Astrocyte (in vitro differentiated cells and primary cell): ENCODE measurements around the gene PIK3IP1. TPM values are rescaled to one million over a fixed set of nuclear protein-coding genes. Genes with fewer than 3 reads are reported as not detected.

Experiments used
- DNase-seq: peaks from one replicate; pipeline ENCODE4 v3.0.0-alpha.2; 2010; ENCODE audit warnings: low read depth
- FAIRE-seq: peaks from 2 replicates; lab custom pipeline; 2011; peaks lifted over from hg19 to GRCh38; lab: Jason Lieb, UNC
- H2AFZ ChIP-seq: 2 replicates; pipeline ENCODE4 v1.6.0; 2012; ENCODE audit warnings: low read depth, low read length, inconsistent platforms
- H3K27ac ChIP-seq: 2 replicates; pipeline ENCODE4 v1.5.1; 2011; ENCODE audit warnings: low read depth, low read length, inconsistent platforms
- H3K27me3 ChIP-seq: 2 replicates; pipeline ENCODE4 v1.6.0; 2011; ENCODE audit warnings: low read length, inconsistent platforms; ENCODE audit not compliant: insufficient read depth
- H3K36me3 ChIP-seq: 2 replicates; pipeline ENCODE4 v1.5.1; 2011; ENCODE audit warnings: low read length, inconsistent platforms; ENCODE audit not compliant: insufficient read depth
- H3K4me1 ChIP-seq: 2 replicates; pipeline ENCODE4 v1.5.1; 2011; ENCODE audit warnings: low read length, inconsistent platforms; ENCODE audit not compliant: insufficient read depth
- H3K4me2 ChIP-seq: 2 replicates; pipeline ENCODE4 v1.6.0; 2012; ENCODE audit warnings: low read length, inconsistent platforms
- H3K4me3 ChIP-seq: 2 replicates; pipeline ENCODE4 v1.5.1; 2011; ENCODE audit warnings: low read depth, mild to moderate bottlenecking, low read length, inconsistent platforms; ENCODE audit not compliant: insufficient read depth
- H3K79me2 ChIP-seq: 2 replicates; pipeline ENCODE4 v1.6.0; 2012; ENCODE audit warnings: mild to moderate bottlenecking, low read length, inconsistent platforms; ENCODE audit not compliant: insufficient read depth
- H3K9ac ChIP-seq: 2 replicates; pipeline ENCODE4 v1.6.0; 2012; ENCODE audit warnings: mild to moderate bottlenecking, low read length, inconsistent platforms
- H3K9me3 ChIP-seq: 2 replicates; pipeline ENCODE4 v1.5.1; 2012; ENCODE audit warnings: low read depth, mild to moderate bottlenecking, low read length, inconsistent platforms; ENCODE audit not compliant: insufficient read depth
- H4K20me1 ChIP-seq: 2 replicates; pipeline ENCODE4 v1.6.0; 2012; ENCODE audit warnings: low read length, inconsistent platforms; ENCODE audit not compliant: insufficient read depth
- H3K27ac Mint-ChIP-seq: one replicate; pipeline ENCODE4 v1.8.0; 2021; ENCODE audit warnings: mild to moderate bottlenecking, mixed read lengths; ENCODE audit not compliant: unreplicated experiment
- H3K27me3 Mint-ChIP-seq: one replicate; pipeline ENCODE4 v1.8.0; 2021; ENCODE audit warnings: low read depth, mixed read lengths; ENCODE audit not compliant: unreplicated experiment
- H3K36me3 Mint-ChIP-seq: one replicate; pipeline ENCODE4 v1.8.0; 2021; ENCODE audit warnings: low read depth, mixed read lengths; ENCODE audit not compliant: unreplicated experiment
- H3K4me1 Mint-ChIP-seq: one replicate; pipeline ENCODE4 v1.8.0; 2021; ENCODE audit warnings: low read depth, mixed read lengths; ENCODE audit not compliant: unreplicated experiment
- H3K4me3 Mint-ChIP-seq: one replicate; pipeline ENCODE4 v1.8.0; 2021; ENCODE audit warnings: mild to moderate bottlenecking, moderate library complexity, mixed read lengths; ENCODE audit not compliant: unreplicated experiment
- H3K9me3 Mint-ChIP-seq: one replicate; pipeline ENCODE4 v1.8.0; 2021; ENCODE audit warnings: mild to moderate bottlenecking, mixed read lengths; ENCODE audit not compliant: unreplicated experiment
- CTCF ChIP-seq: IDR thresholded peaks from 2 replicates; pipeline ENCODE4 v1.5.1; 2011; ENCODE audit warnings: low read depth, mild to moderate bottlenecking, inconsistent platforms, low read length, moderate library complexity; ENCODE audit not compliant: insufficient read depth
- EZH2 ChIP-seq: IDR thresholded peaks from 2 replicates; pipeline ENCODE4 v1.6.1; 2012; ENCODE audit warnings: mild to moderate bottlenecking, low read length, inconsistent platforms; ENCODE audit not compliant: insufficient read depth
- total RNA-seq: library from RNA; stranded (reverse); gene quantifications from 2 replicates; pipeline ENCODE4 v1.2.1, GENCODE V29; 2021

PIK3IP1 gene
- total RNA-seq, 1 donor from 2014 or later = 21.4 TPM

- Histone ChIP-seq H4K20me1 (no peaks in the 10 kb centered on the region), H3K36me3 (peaks cover 2% of the 10 kb centered on the region), H3K9ac (no peak overlapping the region), H3K4me1 (peaks cover 19% of the 10 kb centered on the region), H3K4me2 (no peak overlapping the region), H3K27ac (no peak overlapping the region), H3K4me3 (no peak overlapping the region), H3K27me3 (peaks cover 5% of the 10 kb centered on the region), H2AFZ (no peak overlapping the region), H3K9me3 (no peaks in the 10 kb centered on the region), H3K79me2 (no peaks in the 10 kb centered on the region)
- FAIRE-seq (no peak), DNase-seq (no peak)
- Mint-ChIP-seq H3K36me3 (peaks cover 14% of the 10 kb centered on the region), H3K4me1 (peaks cover 13% of the 10 kb centered on the region), H3K9me3 (peaks cover 2% of the 10 kb centered on the region), H3K4me3 (no peak overlapping the region), H3K27ac (no peak overlapping the region), H3K27me3 (no peaks in the 10 kb centered on the region)
- TF ChIP-seq CTCF (no peak), EZH2 (no peak)
Measured at GRCh38 chr22:31289344-31289743, 2.9 kb downstream of the PIK3IP1 start.

- H3K27me3 Mint-ChIP-seq = no peaks in the 10 kb centered on the region
- no peak for FAIRE-seq
- Histone ChIP-seq H3K4me1 (peaks cover 19% of the 10 kb centered on the region), H3K79me2 (no peaks in the 10 kb centered on the region), H2AFZ (no peak overlapping the region), H3K4me3 (no peak overlapping the region), H3K4me2 (no peak overlapping the region), H3K9ac (no peak overlapping the region), H3K9me3 (no peaks in the 10 kb centered on the region), H3K27ac (no peak overlapping the region), H3K27me3 (peaks cover 5% of the 10 kb centered on the region), H3K36me3 (peaks cover 2% of the 10 kb centered on the region), H4K20me1 (no peaks in the 10 kb centered on the region)
- no peaks in the 10 kb centered on the region for H3K9me3 Mint-ChIP-seq
- no peak for DNase-seq
- H3K36me3 Mint-ChIP-seq = peaks cover 15% of the 10 kb centered on the region
- no peak overlapping the region for H3K4me3 Mint-ChIP-seq
- no peak overlapping the region for H3K27ac Mint-ChIP-seq
- peaks cover 12% of the 10 kb centered on the region for H3K4me1 Mint-ChIP-seq
- no peak for TF ChIP-seq CTCF
Measured at GRCh38 chr22:31288496-31289240, 3.6 kb downstream of the PIK3IP1 start.

- Histone ChIP-seq H3K9ac (no peak overlapping the region), H3K27ac (no peak overlapping the region), H3K27me3 (peaks cover 5% of the 10 kb centered on the region), H3K4me3 (no peak overlapping the region), H4K20me1 (peaks cover 5% of the 10 kb centered on the region), H3K4me1 (peaks cover 16% of the 10 kb centered on the region), H3K79me2 (no peaks in the 10 kb centered on the region), H3K36me3 (peaks cover 2% of the 10 kb centered on the region), H2AFZ (no peak overlapping the region), H3K9me3 (no peaks in the 10 kb centered on the region), H3K4me2 (no peak overlapping the region)
- no peak overlapping the region for H3K4me3 Mint-ChIP-seq
- DNase-seq = no peak
- H3K9me3 Mint-ChIP-seq = no peaks in the 10 kb centered on the region
- TF ChIP-seq CTCF (no peak), EZH2 (no peak)
- H3K27me3 Mint-ChIP-seq = no peaks in the 10 kb centered on the region
- H3K27ac Mint-ChIP-seq = no peak overlapping the region
- no peak for FAIRE-seq
- peaks cover 8% of the 10 kb centered on the region for H3K4me1 Mint-ChIP-seq
- H3K36me3 Mint-ChIP-seq = peaks cover 20% of the 10 kb centered on the region
Measured at GRCh38 chr22:31287818-31288495, 4.3 kb downstream of the PIK3IP1 start.
